ENCODE data around the gene CYB5R3.

- TF ChIP-seq CTCF (IDR thresholded peaks at IDR 0.05) (no peak), POLR2A (IDR thresholded peaks at IDR 0.05) (no peak)
Observed at GRCh38 chr22:42577623-42578240, 71.5 kb downstream of the CYB5R3 start.
